CD4-positive, alpha-beta T cell treated with Interleukin-10 for 1 hour (primary cell): ENCODE measurements around the gene NCKAP5.
"Not testable (repeated sequence)": the region's sequence is repeated elsewhere in the genome, so short reads cannot be mapped to it uniquely, and the experiment has no call there.

Source experiments
- DNase-seq: peaks from one replicate; pipeline ENCODE4 v3.0.0-alpha.2; 2020

Gene NCKAP5

GRCh38 chr2:133253793-133254192 is 314.5 kb downstream of the NCKAP5 start:
- DNase-seq = no peak

DNA sequence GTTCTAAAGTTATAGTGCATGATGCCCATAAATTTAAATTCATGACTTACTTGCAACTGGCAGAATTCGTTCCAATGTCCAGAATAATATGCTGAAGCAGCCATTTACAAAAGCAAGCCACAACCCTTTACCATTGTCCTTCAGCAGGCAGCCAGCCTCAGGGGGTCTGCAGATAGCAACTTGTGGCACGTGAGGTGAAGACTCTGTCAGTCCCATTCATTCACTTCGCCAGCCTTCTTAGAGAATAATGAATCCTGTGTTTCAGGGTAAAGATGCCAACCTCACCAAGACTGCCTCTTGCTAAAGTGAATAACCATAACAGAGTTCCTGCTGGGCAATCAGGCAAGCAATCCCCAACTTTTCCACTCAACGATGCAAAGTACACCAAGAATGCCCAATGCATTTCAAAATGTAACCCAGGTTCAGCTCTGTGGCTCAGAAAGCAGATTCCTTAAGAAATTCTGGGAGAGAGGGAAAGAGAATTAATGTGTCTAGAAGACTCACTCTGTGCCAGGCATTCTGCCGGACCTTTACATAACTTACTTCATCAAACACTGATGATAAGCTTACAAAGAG is 315.4 kb downstream of the NCKAP5 start:
- no peak for DNase-seq

DNA sequence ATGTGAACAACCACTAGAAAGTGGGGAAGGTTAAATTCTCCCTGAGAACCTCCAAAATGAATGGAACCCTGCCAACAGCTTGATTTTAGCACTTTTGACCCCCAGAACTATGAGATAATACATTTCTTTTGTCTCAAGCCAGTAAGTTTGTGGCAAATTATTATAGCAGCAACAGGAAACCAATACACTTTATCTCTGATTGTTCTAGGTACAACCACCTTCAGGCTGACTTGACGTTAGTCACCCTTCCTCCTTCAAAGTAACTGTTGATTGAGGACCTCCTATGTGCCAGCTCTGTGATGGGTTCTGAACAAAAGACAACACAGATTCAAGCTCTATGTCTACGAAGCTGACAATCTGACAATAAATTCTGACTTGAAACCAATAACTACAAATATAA is 318.9 kb downstream of the NCKAP5 start:
- DNase-seq = no peak

DNA sequence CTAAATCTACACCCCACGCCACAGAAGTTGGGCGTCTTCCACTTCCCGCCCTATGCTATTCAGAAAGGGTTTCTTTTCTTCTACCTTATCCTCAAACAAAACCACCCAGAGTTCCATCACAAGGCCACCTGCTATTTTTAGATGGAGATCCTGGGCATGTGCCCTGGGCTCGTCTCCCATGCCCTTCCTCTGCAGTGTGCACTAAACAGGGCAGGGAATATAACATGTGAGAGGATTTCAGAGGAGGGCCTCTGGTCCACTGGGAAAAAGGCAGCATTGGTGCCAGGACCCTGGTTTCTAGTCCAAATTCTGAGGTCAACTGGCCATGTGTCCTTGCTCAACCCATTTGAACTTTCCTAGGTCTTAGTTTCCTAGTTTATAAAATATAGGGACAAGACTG is 320.0 kb downstream of the NCKAP5 start:
- DNase-seq = no peak

- no peak for DNase-seq
Measured at GRCh38 chr2:133247631-133248030, 320.6 kb downstream of the NCKAP5 start.

DNA sequence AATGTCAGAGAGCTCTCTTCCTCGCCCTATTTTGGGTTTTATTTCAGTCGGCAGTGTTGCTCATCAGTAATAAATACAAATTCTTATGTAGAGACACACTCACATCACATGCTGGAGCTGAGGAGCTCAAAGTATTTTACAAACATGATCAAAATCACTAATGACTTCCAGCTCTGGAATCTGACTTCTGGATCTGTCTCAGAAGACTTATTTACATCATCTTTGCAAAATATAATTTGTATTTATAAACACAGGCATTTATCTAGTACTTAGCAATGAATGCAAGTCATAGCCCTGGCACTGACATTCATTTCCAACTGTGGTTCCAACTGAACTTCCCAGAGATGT is 327.1 kb downstream of the NCKAP5 start:
- no peak for DNase-seq

- DNase-seq = no peak
Measured at GRCh38 chr2:133240491-133241223, 327.6 kb downstream of the NCKAP5 start.

- DNase-seq = no peak
Measured at GRCh38 chr2:133235968-133236367, 332.3 kb downstream of the NCKAP5 start.

- no peak for DNase-seq
Measured at GRCh38 chr2:133232556-133232955, 335.7 kb downstream of the NCKAP5 start.

GRCh38 chr2:133231264-133231663 is 337.0 kb downstream of the NCKAP5 start:
- no peak for DNase-seq

DNA sequence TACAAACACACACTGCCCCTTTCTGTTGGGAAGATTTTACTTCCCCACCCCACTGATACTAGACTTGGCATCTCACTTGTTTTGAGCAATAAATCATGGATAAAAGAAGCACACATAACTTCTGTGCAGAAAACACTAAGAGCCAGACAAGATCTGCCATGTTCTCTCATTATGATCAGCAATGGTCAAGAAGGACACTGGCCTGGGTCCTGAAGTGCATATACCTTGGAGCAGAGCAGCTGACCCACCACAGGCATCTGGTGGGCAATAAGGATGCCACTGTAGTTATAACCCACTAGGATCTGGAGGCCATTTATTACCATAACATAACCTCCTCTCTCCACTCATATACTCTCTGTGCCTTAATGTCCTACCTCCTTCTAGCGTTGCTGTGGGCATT is 338.3 kb downstream of the NCKAP5 start:
- DNase-seq = no peak

GRCh38 chr2:133223226-133223625 is 345.0 kb downstream of the NCKAP5 start:
- DNase-seq = no peak

- DNase-seq = no peak
Measured at GRCh38 chr2:133221398-133221797, 346.9 kb downstream of the NCKAP5 start.

GRCh38 chr2:133218204-133218603 is 350.1 kb downstream of the NCKAP5 start:
- no peak for DNase-seq

DNA sequence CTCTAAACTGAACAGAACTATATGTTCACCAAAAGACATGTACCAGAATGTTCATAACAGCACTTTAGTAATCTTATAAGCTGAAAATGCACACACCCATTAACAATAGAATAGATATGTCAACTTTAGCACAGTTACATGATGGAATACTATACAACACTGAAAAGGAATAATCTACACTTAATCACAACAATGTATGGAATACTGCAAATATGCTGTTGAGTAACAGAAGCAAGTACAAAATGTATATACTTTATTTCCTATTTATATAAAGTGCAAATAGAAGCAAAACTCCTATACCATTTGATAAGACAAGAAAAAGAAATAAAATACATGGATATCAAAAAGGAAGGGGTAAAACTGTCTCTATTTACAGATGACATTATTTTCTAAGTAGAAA is 352.8 kb downstream of the NCKAP5 start:
- no peak for DNase-seq

DNA sequence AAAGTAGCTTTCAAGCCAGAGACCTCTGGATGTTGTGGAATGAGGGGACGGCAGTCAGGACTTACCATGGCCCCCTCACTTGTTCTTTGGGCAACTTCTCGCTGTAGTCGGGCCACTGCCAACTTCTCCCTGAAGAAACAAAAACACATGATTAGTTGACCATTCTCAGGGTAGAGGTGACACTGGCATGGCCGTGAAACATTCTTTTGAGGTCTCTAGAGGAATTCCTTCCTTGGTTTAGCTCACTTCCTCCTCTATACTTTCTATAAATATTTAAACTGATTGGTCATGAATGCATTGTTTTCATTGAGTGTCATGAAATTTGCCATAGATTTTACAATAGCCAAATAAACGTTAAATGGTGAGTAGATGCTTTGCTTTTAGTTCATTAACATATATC is 354.6 kb downstream of the NCKAP5 start:
- DNase-seq = no peak

GRCh38 chr2:133209325-133209724 is 358.9 kb downstream of the NCKAP5 start:
- DNase-seq = no peak

DNA sequence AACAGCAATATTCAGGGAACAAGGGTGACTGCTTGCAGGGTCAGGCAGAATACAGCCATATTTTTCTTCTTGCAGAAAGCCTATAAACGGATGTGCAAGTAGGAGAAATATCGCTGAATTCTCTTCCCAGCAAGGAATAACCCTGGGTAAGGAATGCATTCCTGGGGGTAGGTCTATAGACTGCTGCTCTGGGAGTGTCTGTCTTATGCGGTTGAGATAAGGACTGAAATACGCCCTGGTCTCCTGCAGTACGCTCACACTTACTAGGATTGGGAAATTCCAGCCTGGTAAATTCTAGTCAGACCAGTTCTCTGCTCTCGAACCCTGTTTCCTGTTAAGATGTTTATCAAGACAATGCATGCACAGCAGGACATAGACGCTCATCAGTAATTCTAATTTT is 361.6 kb downstream of the NCKAP5 start:
- DNase-seq = not testable (repeated sequence)

DNA sequence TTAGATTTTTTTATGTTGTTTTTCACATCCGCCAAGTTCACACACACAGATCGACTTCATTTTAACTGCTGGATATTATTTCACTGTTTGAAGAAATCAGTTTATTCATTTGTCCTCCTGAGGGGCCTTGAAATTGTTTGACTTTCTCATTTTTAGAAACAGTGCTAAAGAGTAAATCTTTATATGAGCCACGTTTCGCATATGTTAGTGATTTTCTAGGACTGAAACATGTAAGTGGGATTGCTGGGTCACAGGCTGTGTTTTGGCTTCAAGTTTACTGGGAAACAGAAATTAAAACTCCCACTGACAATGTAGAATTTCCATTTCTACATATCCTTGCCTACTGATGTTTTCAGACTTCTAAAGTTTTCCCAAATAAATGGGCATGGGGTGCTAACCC is 363.8 kb downstream of the NCKAP5 start:
- DNase-seq = no peak

DNA sequence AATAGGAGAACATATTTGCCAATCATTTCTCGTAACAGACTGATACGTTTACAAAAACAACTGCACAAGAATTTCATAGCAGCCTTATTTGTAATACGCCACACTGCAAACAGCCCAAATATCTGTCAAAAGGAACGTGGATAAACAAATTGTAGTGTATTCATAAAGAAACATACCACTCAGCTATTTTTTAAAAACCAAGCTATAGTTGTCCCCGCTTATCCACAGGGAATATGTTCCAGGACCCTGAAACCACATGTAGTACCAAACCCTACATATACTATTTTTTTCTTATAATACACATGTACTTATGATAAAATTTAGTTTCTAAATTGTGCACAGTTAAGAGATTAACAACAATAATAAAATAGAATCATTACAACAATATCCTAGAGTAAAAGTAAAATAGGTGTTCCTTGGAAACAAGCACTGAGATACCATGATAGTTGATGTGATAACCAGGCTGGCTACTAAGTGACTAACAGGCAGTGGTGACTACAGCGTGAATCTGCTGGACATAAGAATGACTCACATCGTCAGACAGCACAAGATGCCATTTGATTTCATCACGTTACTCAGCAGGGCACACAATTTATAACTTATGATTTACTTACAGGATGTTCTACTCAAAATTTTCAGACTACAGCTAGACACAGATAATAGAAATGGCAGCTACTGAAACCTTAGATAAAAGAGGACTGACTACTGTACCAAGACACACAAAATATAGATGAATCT is 367.4 kb downstream of the NCKAP5 start:
- no peak for DNase-seq

GRCh38 chr2:133198678-133199077 is 369.6 kb downstream of the NCKAP5 start:
- DNase-seq = no peak

DNA sequence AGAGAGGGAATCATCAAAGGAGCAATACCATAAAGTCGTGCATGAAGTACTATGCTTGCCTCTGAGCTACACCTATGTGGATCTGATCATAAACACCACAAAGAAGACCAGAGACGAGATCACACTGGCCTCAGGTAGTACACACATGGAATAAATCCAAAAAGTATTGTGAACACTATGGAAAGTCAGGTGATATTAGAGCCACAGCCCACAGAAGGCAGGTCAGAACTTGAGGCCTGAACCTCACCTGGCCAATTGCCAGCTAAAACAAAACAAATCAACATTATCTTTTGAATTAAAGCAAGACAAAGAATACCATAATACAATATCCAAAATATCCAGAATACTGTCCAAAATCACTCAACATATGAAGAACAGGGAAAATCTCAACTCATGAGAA is 371.1 kb downstream of the NCKAP5 start:
- DNase-seq = no peak

DNA sequence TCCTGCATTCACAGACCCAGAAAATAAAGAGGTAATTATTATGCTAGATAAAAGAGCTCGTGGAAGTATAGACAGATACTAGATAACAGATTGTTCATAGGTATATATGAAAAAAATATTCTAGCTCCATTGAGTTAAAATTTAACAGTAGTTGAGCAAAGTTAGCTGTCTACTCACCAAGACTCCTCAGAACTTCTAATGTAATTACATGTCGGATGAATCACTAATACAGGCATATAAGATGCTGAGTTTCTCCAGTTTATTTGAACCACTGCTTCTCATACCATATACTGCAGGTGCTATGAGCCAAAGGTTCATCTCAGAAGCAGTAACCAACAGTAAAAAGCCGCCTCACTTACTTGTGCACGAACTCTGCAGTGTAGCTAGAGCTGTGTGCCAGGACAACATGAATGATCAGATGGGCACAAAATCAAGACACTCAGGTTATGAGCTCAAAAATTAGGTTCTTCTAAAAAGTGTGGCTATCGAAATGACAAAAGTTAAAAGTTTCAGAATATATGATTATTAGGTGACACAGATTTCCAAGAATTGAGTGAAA is 373.4 kb downstream of the NCKAP5 start:
- no peak for DNase-seq

DNA sequence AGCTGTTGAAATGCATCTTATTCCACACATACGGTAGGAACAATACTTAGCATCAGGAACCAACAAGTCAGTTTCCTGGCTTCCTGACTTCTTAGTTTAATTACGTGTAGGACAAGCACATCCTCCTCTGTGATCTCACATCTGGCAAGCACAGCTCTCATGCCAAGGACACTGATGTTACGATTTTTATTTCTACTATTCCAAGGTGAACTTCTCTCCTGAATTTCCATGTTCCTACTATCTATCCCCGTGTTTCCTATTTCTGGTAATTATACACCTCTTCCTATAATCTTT is 374.0 kb downstream of the NCKAP5 start:
- DNase-seq = no peak
